GM12878 (cell line): Measurements from ENCODE around the gene UNKL.

Source experiments
- CHD2 ChIP-seq: IDR thresholded peaks from 2 replicates; pipeline ENCODE4 v1.6.1; 2011; ENCODE audit warnings: low read depth, low read length, improper control_type of control experiment, borderline replicate concordance
- CTCF ChIP-seq, 3 experiments: IDR thresholded peaks in 2 of 3; conservative IDR thresholded peaks in 1 of 3; 2 replicates each; pipeline ENCODE4 v1.5.1; 2011; ENCODE audit warnings: low read depth in 3 of 3, low read length in 3 of 3, mild to moderate bottlenecking in 3 of 3, control low read depth in 2 of 3, moderate library complexity in 2 of 3, inconsistent platforms in 1 of 3, mixed read lengths in 1 of 3; ENCODE audit not compliant: control insufficient read depth in 2 of 3, insufficient read depth in 1 of 3; ENCODE audit errors: extremely low read depth in 1 of 3
- EGR1 ChIP-seq, 2 experiments: IDR thresholded peaks; 1 replicate in 1 of 2; 2 replicates in 1 of 2; pipeline ENCODE4 v1.6.1; 2011 to 2012; ENCODE audit warnings: low read depth in 2 of 2, low read length in 2 of 2, borderline replicate concordance in 1 of 2, mild to moderate bottlenecking in 1 of 2, moderate library complexity in 1 of 2
- KDM1A ChIP-seq: fragments of 200-600 bp; sonication (generic); IDR thresholded peaks from 2 replicates; pipeline ENCODE4 v1.6.1; 2016; ENCODE audit warnings: borderline replicate concordance
- NFXL1 ChIP-seq: fragments of 450-650 bp; IDR thresholded peaks from 2 replicates; pipeline ENCODE4 v1.6.1; 2017; ENCODE audit warnings: antibody characterized with exemption, mild to moderate bottlenecking, borderline replicate concordance
- POLR2A ChIP-seq: IDR thresholded peaks from 2 replicates; pipeline ENCODE4 v1.6.1; 2011; ENCODE audit warnings: low read depth, mild to moderate bottlenecking, low read length
- POLR2AphosphoS5 ChIP-seq: IDR thresholded peaks from 2 replicates; pipeline ENCODE4 v1.6.1; 2011; ENCODE audit warnings: mild to moderate bottlenecking, low read length, inconsistent platforms
- SMC3 ChIP-seq: IDR thresholded peaks from 2 replicates; pipeline ENCODE4 v1.6.1; 2011; ENCODE audit warnings: low read length, improper control_type of control experiment, borderline replicate concordance
- TAF1 ChIP-seq: IDR thresholded peaks from 2 replicates; pipeline ENCODE4 v1.6.1; 2011; ENCODE audit warnings: mild to moderate bottlenecking, low read depth, low read length, borderline replicate concordance
- YY1 ChIP-seq: IDR thresholded peaks from 2 replicates; pipeline ENCODE4 v1.6.1; 2011; ENCODE audit warnings: low read depth, mild to moderate bottlenecking, low read length

- TF ChIP-seq YY1 (no peak), CTCF (IDR thresholded peaks at IDR 0.05 in 2 of 3, conservative IDR thresholded peaks at IDR 0.05 in 1 of 3; ENCODE audit: control insufficient read depth in 2 of 3, extremely low read depth in 1 of 3, insufficient read depth in 1 of 3, low read depth in 3 of 3, low read length in 3 of 3) (no peak), KDM1A (no peak), POLR2AphosphoS5 (no peak), SMC3 (no peak), NFXL1 (no peak), CHD2 (no peak), TAF1 (no peak), EGR1 (IDR thresholded peaks at IDR 0.05; ENCODE audit: borderline replicate concordance in 1 of 2, low read depth in 2 of 2, low read length in 2 of 2) (no peak), POLR2A (no peak)
These were observed 69.4 kb downstream of the UNKL start for GRCh38 chr16:1345087-1345486.
